HG03354 (cell line): Measurements from ENCODE around the gene TP53BP2.

ENCODE experiments used
- ATAC-seq: cut with Tn5 transposase; IDR thresholded peaks from one replicate; pipeline ENCODE4 v1.9.1; 2021; ENCODE audit warnings: mild to moderate bottlenecking; ENCODE audit not compliant: unreplicated experiment, poor library complexity, severe bottlenecking

Gene TP53BP2

DNA sequence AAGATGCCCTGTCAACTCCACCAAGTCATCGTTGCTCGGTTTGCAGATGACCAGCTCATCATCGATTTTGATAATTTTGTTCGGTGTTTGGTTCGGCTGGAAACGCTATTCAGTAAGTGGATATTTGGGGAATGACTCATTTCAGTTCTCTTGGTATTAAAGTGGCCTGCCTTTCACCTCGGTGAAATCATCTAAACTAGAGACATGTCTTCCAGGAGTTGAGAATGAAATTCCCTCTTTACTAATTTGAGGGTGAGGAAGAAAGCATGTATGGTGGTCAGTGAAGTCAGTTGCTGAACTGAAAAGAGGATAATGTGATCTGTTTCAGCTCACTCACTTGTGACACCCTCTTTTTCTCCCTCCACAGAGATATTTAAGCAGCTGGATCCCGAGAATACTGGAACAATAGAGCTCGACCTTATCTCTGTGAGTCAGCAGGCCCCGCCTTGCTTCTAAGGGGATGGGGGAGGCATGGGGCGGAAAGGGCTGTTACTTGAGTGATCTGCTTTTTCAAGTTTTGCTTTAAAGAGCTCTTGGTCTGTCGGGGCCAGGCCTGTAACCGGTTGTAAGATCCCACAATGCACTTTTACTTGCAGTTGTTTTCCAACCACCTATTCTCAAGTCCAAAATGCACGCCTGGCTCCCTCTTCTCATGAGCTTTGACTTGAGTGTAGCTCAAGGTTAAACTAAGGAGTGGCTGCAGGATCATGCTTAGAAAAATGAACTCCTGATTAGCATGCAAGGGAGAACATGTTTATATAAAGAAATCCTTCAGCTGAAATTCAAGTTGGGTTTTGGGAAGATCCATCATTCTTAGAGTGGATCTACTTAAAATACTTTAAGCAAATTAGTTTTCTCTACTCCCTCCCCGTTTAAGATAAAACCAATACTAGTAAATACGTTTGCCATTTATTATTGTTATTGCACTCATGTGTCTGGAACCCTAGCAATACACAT is 73.7 kb downstream of the TP53BP2 start:
- no peak for ATAC-seq

GRCh38 chr1:223771469-223771813 is 74.3 kb downstream of the TP53BP2 start:
- ATAC-seq = no peak

- ATAC-seq = no peak
Observed at GRCh38 chr1:223770621-223771315, 75.0 kb downstream of the TP53BP2 start.

GRCh38 chr1:223765719-223766340 is 79.9 kb downstream of the TP53BP2 start:
- no peak for ATAC-seq

- ATAC-seq = no peak
Observed at GRCh38 chr1:223765036-223765718, 80.6 kb downstream of the TP53BP2 start.

DNA sequence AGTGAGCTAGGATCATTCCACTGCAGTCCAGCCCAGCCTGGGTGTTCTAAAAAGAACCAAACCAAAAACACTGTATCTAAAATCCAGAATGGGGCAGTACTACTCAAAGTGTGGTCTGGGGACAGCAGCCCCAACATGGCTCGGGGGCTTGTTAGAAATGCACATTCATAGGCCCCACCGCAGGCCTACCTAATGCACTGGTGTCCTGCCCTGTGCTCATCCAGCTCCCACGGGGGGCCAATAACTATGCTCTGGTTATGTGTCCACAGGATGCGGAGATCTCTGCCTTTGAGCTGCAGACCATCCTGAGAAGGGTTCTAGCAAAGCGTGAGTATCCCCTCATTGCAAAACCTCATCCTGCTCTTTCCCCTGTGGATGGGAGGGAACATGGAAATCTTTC is 81.9 kb downstream of the TP53BP2 start:
- ATAC-seq = no peak

- no peak for ATAC-seq
Observed at GRCh38 chr1:223763251-223763650, 82.5 kb downstream of the TP53BP2 start.

GRCh38 chr1:223761411-223761810 is 84.3 kb downstream of the TP53BP2 start:
- no peak for ATAC-seq

DNA sequence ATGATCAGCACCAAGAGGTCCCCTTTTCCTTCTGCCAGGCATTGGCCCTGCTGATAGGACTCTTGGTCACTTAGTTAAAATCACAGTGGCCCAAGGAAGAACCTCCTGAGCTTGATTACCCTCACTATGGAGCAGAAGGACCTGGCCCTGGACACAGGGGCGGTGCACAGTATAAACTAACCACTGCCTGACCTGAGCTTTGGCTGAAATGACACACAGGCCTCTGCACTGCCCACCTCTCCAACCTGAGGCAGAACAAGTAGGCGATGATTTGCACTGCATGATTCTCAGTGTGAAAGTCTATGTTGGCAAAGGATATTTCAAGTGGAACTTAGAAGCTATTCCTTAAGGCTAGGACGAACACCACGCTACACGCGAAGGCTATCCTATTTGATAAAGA is 84.9 kb downstream of the TP53BP2 start:
- ATAC-seq = no peak

DNA sequence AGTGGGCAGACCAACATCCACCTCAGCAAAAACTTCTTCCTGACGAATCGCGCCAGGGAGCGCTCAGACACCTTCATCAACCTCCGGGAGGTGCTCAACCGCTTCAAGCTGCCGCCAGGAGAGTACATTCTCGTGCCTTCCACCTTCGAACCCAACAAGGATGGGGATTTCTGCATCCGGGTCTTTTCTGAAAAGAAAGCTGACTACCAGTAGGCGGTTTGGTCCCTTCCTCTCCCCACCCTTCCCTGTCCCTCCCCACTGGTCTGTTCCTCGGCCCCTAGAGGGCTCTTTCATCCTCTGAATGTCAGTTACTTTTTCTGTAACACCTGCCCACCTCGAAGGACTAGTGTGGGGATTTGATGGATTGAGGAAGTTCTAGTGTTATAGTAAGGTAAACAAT is 86.5 kb downstream of the TP53BP2 start:
- ATAC-seq = no peak

GRCh38 chr1:223758734-223759133 is 87.0 kb downstream of the TP53BP2 start:
- ATAC-seq = no peak

DNA sequence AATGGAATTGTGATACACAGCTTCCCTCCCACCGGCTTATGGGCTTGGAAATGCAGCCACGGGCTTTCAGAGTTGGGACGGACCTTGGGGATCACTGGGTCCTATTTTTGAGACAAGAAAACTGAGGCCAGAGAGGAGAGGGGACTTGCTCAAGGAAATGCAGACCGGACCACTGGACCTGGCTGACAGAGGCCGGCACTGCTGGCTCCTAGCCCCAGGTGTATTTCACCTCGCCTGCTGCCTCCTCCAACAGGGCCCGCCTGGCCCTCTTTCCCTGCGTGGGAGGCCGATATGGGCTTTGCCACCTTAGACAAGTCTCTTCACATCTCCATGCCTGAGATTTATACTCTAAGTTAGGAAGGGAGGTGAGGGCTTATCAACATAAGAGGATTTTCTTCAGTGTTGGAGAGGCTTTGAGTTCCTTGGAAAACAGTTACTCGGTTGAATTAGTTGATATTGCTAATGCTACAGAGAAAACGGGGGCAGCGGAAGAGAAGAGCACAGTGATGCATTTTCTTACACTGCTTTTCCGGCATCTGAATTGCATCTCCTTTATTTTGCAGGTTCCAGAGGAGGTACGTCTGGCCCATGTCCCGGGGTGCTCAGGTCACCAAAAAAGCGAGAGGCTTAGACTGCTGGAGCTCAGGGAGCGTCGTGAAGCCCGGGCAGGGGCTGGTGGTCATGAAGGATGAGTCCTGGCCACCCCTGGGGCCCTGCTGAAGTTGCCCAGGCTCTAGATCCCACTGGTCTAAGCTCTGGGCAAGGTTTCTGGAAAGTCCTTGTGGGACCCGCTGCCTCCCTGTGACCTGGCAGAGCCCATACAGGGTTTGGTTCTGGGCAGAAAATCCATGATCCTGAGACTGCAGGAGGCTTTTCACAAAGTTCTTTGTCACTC is 88.7 kb downstream of the TP53BP2 start:
- no peak for ATAC-seq

DNA sequence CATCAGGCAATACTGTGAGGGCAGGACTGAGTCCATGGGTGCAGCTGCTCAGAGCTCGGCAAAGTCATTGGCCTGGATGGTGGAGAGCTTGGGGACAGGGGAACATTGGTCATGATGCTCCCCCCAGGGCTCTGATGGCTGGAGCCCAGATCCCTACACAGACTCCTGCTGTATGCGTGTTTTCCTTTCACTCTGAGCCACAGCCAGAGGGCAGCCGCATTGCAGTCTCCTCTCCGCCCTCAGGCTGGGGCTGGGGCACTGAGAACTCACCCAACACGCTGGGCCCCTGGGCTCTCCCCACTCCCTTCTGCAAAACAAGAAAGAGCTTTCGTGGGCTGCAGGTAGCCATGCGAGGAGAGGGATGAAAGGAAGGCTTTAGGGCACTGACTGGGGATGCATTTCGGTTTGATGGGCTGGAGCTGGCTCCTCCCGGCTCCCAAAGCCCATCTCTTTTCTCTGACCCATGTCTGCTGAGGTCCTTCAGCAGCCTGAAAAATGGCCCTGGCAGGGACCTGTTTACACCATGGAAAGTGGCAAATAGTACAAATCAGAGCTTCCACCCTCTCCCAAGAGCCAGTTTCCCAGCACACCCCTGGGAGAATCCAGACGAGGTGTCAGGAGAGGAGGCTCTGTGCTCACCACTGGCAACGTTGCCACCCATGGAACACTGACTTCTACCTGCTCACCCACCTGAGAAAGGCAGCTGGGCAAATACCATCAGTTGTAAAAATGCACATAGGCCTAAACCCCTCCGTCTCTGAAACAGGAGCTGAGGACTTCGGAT is 89.6 kb downstream of the TP53BP2 start:
- no peak for ATAC-seq

DNA sequence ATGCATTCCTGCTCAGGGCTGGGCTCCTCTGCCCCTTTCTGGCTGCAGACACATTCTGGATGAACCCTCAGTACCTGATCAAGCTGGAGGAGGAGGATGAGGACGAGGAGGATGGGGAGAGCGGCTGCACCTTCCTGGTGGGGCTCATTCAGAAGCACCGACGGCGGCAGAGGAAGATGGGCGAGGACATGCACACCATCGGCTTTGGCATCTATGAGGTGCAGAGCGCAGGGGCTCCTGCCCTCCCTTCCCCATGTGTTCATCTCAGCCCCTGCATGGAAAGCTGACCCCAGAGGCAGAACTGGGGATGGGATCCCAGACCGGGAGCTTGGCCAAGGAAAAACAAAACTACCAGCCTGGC is 90.3 kb downstream of the TP53BP2 start:
- ATAC-seq = no peak

GRCh38 chr1:223754681-223755431 is 90.9 kb downstream of the TP53BP2 start:
- ATAC-seq = no peak

DNA sequence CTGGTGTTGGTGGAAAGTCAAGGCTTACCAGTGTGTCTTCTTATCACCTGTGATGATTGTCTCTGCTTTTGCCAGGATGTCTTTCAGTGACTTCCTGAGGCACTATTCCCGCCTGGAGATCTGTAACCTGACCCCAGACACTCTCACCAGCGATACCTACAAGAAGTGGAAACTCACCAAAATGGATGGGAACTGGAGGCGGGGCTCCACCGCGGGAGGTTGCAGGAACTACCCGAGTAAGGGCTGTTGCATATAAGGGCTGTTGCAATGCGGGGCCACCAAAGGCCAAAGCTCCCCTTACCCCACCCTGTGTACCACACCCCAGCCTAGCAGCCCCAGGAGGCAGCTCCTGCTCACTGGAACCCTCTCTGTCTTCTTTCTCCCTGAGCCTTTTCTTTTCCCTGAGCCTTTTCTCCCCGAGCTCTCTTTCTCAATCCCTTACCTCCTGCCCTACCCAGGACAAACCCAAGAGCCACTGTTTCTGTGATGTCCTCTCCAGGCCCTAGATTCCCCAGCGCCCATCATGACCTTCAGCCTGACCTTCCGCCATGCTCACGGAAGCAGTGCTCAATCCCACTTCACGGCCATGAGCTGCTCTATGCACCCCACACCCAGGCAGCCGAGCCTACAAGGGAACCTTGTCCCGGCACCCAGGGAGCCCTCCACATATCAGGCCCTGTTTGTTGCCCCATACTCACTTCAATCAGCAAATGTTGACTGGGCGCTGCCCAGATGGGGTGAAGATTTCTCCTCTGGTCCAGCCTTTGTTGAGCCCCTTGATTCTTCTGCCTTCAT is 92.8 kb downstream of the TP53BP2 start:
- ATAC-seq = no peak

DNA sequence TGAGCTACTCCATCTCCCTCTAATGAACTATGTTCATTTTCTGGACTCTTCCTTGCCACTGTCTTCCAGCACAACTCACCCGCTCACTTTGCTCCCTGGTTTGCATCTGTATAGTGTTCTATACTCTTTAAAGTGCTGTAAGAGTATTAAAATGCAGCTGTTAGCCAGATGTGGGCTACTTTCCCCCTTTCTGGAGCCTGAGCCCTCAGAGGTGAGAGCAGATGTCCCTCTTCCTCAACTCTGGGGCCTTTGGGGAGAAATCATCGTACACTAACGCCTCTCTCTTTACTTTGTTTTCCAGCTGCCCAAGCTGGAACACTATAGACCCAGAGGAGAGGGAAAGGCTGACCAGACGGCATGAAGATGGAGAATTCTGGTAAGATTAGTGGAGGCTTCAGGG is 94.1 kb downstream of the TP53BP2 start:
- no peak for ATAC-seq
